SK-N-SH (cell line): ENCODE measurements around the gene BMP4.

ENCODE experiments used
- CHD2 ChIP-seq: fragments of 150-350 bp; IDR thresholded peaks from 2 replicates; pipeline ENCODE4 v1.6.1; 2018; ENCODE audit warnings: low read length; ENCODE audit not compliant: partially characterized antibody
- NRF1 ChIP-seq: IDR thresholded peaks from 2 replicates; pipeline ENCODE4 v1.6.1; 2012; ENCODE audit warnings: low read depth, mild to moderate bottlenecking, low read length
- RFX5 ChIP-seq: IDR thresholded peaks from 2 replicates; pipeline ENCODE4 v1.6.1; 2012; ENCODE audit warnings: mild to moderate bottlenecking, improper control_type of control experiment, low read length
- TAF1 ChIP-seq: IDR thresholded peaks from 2 replicates; pipeline ENCODE4 v1.6.1; 2012; ENCODE audit warnings: low read depth, mild to moderate bottlenecking, low read length, moderate library complexity, borderline replicate concordance
- TF ChIP-seq, protein P1 (sequence below): IDR thresholded peaks from 2 replicates; pipeline ENCODE4 v1.6.1; 2012; ENCODE audit warnings: mild to moderate bottlenecking, low read depth, low read length, moderate library complexity
- TF ChIP-seq, protein P2 (sequence below): fragments of 200-600 bp; sonication (generic); IDR thresholded peaks from 2 replicates; pipeline ENCODE4 v1.6.1; 2017; ENCODE audit warnings: antibody characterized with exemption, mild to moderate bottlenecking, moderate library complexity

DNA sequence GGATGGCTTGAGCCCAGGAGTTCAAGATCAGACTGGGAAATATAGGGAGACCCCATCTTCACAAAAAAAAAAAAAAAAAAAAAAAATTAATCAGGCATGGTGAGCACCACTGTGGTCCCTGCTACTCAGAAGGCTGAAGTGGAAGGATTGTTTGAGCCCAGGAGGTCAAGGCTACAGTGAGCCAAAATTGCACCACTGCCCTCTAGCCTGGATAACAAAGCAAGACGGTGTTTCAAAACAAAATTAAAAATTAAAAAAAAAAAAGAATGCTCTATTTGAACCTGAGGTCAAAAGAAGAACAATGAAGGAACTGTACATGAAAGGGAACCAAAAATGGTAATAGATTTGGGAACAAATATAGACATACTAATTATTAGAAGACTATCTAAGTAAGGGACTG lies 40.4 kb downstream of the BMP4 start:
- TF ChIP-seq, protein P1, sequence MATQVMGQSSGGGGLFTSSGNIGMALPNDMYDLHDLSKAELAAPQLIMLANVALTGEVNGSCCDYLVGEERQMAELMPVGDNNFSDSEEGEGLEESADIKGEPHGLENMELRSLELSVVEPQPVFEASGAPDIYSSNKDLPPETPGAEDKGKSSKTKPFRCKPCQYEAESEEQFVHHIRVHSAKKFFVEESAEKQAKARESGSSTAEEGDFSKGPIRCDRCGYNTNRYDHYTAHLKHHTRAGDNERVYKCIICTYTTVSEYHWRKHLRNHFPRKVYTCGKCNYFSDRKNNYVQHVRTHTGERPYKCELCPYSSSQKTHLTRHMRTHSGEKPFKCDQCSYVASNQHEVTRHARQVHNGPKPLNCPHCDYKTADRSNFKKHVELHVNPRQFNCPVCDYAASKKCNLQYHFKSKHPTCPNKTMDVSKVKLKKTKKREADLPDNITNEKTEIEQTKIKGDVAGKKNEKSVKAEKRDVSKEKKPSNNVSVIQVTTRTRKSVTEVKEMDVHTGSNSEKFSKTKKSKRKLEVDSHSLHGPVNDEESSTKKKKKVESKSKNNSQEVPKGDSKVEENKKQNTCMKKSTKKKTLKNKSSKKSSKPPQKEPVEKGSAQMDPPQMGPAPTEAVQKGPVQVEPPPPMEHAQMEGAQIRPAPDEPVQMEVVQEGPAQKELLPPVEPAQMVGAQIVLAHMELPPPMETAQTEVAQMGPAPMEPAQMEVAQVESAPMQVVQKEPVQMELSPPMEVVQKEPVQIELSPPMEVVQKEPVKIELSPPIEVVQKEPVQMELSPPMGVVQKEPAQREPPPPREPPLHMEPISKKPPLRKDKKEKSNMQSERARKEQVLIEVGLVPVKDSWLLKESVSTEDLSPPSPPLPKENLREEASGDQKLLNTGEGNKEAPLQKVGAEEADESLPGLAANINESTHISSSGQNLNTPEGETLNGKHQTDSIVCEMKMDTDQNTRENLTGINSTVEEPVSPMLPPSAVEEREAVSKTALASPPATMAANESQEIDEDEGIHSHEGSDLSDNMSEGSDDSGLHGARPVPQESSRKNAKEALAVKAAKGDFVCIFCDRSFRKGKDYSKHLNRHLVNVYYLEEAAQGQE: no peak
- TF ChIP-seq, protein P2, sequence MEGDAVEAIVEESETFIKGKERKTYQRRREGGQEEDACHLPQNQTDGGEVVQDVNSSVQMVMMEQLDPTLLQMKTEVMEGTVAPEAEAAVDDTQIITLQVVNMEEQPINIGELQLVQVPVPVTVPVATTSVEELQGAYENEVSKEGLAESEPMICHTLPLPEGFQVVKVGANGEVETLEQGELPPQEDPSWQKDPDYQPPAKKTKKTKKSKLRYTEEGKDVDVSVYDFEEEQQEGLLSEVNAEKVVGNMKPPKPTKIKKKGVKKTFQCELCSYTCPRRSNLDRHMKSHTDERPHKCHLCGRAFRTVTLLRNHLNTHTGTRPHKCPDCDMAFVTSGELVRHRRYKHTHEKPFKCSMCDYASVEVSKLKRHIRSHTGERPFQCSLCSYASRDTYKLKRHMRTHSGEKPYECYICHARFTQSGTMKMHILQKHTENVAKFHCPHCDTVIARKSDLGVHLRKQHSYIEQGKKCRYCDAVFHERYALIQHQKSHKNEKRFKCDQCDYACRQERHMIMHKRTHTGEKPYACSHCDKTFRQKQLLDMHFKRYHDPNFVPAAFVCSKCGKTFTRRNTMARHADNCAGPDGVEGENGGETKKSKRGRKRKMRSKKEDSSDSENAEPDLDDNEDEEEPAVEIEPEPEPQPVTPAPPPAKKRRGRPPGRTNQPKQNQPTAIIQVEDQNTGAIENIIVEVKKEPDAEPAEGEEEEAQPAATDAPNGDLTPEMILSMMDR: no peak
- TF ChIP-seq TAF1 (no peak), NRF1 (no peak), CHD2 (no peak), RFX5 (no peak)
